Gastroesophageal sphincter (tissue), 4 donors: ENCODE data around the gene NHS. TPM values are rescaled to one million over a fixed set of nuclear protein-coding genes. Genes with fewer than 3 reads are reported as not detected.
A peak's percentile ranks its signal among the peaks of the same experiment; 100 is the strongest.

ENCODE experiments used
- ATAC-seq: fragments of 150-250 bp; one replicate; pipeline ENCODE4 v1.9.1; 2016; ENCODE audit warnings: mild to moderate bottlenecking, moderate library complexity
- H3K27ac ChIP-seq, 4 donors: fragments of 200-600 bp; sonication (generic) in 3 of 4; 1 replicate in 3 of 4; 2 replicates in 1 of 4; pipeline ENCODE4 v1.5.1; 2016 to 2019
- H3K27me3 ChIP-seq: fragments of 200-600 bp; sonication (generic); one replicate; pipeline ENCODE4 v1.5.1; 2019
- H3K36me3 ChIP-seq, 2 donors: fragments of 200-600 bp; sonication (generic); one replicate each; pipeline ENCODE4 v1.5.1; 2019; ENCODE audit warnings: control low read depth in 1 of 2
- H3K4me1 ChIP-seq, 3 donors: fragments of 200-600 bp; sonication (generic); 1 replicate in 2 of 3; 2 replicates in 1 of 3; pipeline ENCODE4 v1.5.1; 2016 to 2019; ENCODE audit warnings: control low read depth in 2 of 3
- H3K4me3 ChIP-seq, 2 donors: fragments of 200-600 bp; sonication (generic); one replicate each; pipeline ENCODE4 v1.5.1; 2019; ENCODE audit warnings: mild to moderate bottlenecking in 1 of 2, moderate library complexity in 1 of 2
- H3K9me3 ChIP-seq, 3 donors: fragments of 200-600 bp; sonication (generic); one replicate each; pipeline ENCODE4 v1.5.1; 2017 to 2019; ENCODE audit warnings: control low read depth in 2 of 3
- CTCF ChIP-seq, 4 experiments: fragments of 200-600 bp in 2 of 4; fragments of 450-650 bp in 2 of 4; sonication (generic) in 1 of 4; IDR thresholded peaks; one replicate each; pipeline ENCODE4 v1.5.1; 2017 to 2019; ENCODE audit warnings: antibody characterized with exemption in 4 of 4, mild to moderate bottlenecking in 2 of 4, moderate library complexity in 2 of 4
- EP300 ChIP-seq: sonication (generic); formaldehyde crosslinking; IDR thresholded peaks from one replicate; pipeline ENCODE4 v1.6.1; 2017; ENCODE audit warnings: antibody characterized with exemption, mild to moderate bottlenecking
- POLR2A ChIP-seq, 2 donors: fragments of 450-650 bp; IDR thresholded peaks; one replicate each; pipeline ENCODE4 v1.6.1; 2017; ENCODE audit warnings: antibody characterized with exemption in 2 of 2, mild to moderate bottlenecking in 2 of 2, moderate library complexity in 1 of 2
- POLR2AphosphoS5 ChIP-seq: sonication (generic); formaldehyde crosslinking; IDR thresholded peaks from one replicate; pipeline ENCODE4 v1.6.1; 2017; ENCODE audit warnings: antibody characterized with exemption
- WGBS, 2 donors: methylation state at CpG; one replicate each; pipeline ENCODE4 v1.1.5; 2018; ENCODE audit warnings: low coverage in 1 of 2; 5-methylcytosine and 5-hydroxymethylcytosine counted together
- total RNA-seq, 4 donors: library from RNA; depleted of rRNA; stranded (reverse); fragments of >200 nt; gene quantifications; one replicate each; pipeline ENCODE4 v1.1.0, GENCODE V29; 2016

NHS gene
- total RNA-seq, 4 donors from 2014 or later = 4.7 to 12.3 (median 6.6) TPM

DNA sequence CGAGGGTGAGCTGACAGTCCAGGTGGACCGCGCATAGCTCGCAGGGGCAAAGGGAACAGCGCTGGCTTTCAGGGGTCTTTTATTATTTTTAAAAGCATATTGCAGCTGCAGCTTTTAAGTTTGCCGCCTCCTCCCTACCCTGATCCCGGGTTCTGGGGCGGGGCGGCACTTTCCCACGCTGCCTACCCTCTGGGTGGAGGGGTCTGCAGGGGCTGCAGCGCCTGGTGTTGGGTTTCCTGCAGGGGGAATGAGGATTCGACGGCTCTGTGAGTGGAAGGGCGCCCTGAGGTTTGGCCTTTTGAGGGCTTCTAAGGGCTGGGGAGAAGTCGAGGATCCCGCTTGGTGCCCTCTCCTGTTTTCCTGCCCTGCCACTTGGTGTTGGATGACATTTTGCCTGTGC lies 281.6 kb downstream of the NHS start:
- WGBS, 2 donors = no CpG with 5 or more reads among the region's 16 CpGs
- no peak overlapping the region for H3K27ac ChIP-seq
- peaks cover 4% of the 10 kb centered on the region for H3K27me3 ChIP-seq
- no peaks in the 10 kb centered on the region for H3K9me3 ChIP-seq
- no peaks in the 10 kb centered on the region for H3K36me3 ChIP-seq
- TF ChIP-seq CTCF (IDR thresholded peaks at IDR 0.05) (no peak), EP300 (no peak), POLR2A (IDR thresholded peaks at IDR 0.05) (no peak), POLR2AphosphoS5 (no peak)
- H3K4me1 ChIP-seq = peaks cover 0 to 21% (median 0%) of the 10 kb centered on the region in 3 donors
- peak overlapping the region in 1 of 2 donors; percentile 39 for H3K4me3 ChIP-seq
- ATAC-seq = no peak

DNA sequence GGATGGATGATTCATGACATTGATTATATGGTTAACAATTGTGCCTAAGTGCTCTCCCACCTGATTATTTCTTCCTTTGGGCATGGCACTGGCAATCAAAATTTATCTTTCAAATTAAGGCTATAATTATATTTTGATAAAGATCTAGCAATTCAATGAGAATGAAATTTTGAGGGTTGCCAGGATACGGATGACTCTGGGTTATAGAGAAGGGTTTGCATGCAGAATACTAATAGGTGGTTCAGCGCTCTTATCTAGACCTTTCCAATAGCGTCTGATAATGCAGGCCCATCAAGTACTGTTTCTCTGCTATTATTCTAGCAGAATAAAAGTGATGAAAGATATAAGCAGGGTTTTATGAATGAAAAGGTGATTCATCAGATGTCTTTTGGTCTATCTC lies 287.4 kb downstream of the NHS start:
- no peaks in the 10 kb centered on the region for H3K27me3 ChIP-seq
- TF ChIP-seq EP300 = no peak
- TF ChIP-seq POLR2AphosphoS5 = no peak
- TF ChIP-seq CTCF (IDR thresholded peaks at IDR 0.05) = no peak
- H3K4me3 ChIP-seq = no peak overlapping the region
- H3K9me3 ChIP-seq = no peaks in the 10 kb centered on the region
- no peak for ATAC-seq
- no peaks in the 10 kb centered on the region for H3K4me1 ChIP-seq
- WGBS, 2 donors = 88% methylated on average over 3 of the region's 3 CpGs; no CpG with 5 or more reads in 1 of the 2 donors
- H3K36me3 ChIP-seq = no peaks in the 10 kb centered on the region
- H3K27ac ChIP-seq = no peak overlapping the region

GRCh38 chrX:17668929-17669328 lies 293.9 kb downstream of the NHS start:
- Histone ChIP-seq H3K36me3 (no peaks in the 10 kb centered on the region), H3K27ac (no peak overlapping the region), H3K4me1 (no peaks in the 10 kb centered on the region), H3K9me3 (no peaks in the 10 kb centered on the region), H3K27me3 (no peaks in the 10 kb centered on the region), H3K4me3 (no peak overlapping the region)
- WGBS, 2 donors = 46 to 100% methylated on average over 3 to 4 of the region's 4 CpGs
- TF ChIP-seq POLR2A (IDR thresholded peaks at IDR 0.05) (no peak), EP300 (no peak), CTCF (IDR thresholded peaks at IDR 0.05) (no peak), POLR2AphosphoS5 (no peak)
- ATAC-seq = no peak

- ATAC-seq = no peak
- Histone ChIP-seq H3K27ac (no peak overlapping the region), H3K36me3 (no peaks in the 10 kb centered on the region), H3K9me3 (no peaks in the 10 kb centered on the region), H3K4me3 (no peak overlapping the region), H3K27me3 (no peaks in the 10 kb centered on the region), H3K4me1 (no peaks in the 10 kb centered on the region)
- TF ChIP-seq CTCF (IDR thresholded peaks at IDR 0.05) (no peak), EP300 (no peak), POLR2A (IDR thresholded peaks at IDR 0.05) (no peak), POLR2AphosphoS5 (no peak)
- WGBS, 2 donors = 80% methylated on average over 1 of the region's 2 CpGs; no CpG with 5 or more reads in 1 of the 2 donors
Measured at GRCh38 chrX:17669458-17669857, 294.5 kb downstream of the NHS start.

DNA sequence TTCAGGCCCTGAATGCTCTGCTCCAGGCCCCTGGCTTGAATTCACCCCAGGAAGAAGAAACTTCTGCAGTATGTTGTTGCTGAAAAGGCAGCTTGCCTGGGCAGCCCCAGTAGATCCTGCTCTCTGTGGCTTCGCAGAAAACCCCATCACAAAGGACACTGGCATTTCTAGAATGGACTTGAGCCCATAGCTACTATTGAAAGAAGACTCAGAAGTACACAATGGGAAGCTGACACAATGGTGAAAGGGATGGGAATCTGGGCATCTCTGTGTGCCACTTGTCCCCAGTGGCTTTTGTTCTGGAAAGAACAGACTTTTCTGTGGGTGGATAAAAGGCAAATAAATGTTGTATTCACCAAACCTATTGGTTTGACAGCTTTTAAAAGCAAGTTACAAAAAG lies 294.9 kb downstream of the NHS start:
- no peaks in the 10 kb centered on the region for H3K36me3 ChIP-seq
- TF ChIP-seq CTCF (IDR thresholded peaks at IDR 0.05) (no peak), EP300 (no peak), POLR2A (IDR thresholded peaks at IDR 0.05) (no peak)
- ATAC-seq = no peak
- H3K4me3 ChIP-seq = no peak overlapping the region
- WGBS, 2 donors = no CpG with 5 or more reads among the region's 1 CpG
- no peaks in the 10 kb centered on the region for H3K4me1 ChIP-seq
- H3K27ac ChIP-seq = no peak overlapping the region
- no peaks in the 10 kb centered on the region for H3K9me3 ChIP-seq
- H3K27me3 ChIP-seq = no peaks in the 10 kb centered on the region
